Endothelial cell of umbilical vein (primary cell): ENCODE results near the gene TSSC4. TPM values are rescaled to one million over a fixed set of nuclear protein-coding genes. Genes with fewer than 3 reads are reported as not detected.
A peak's percentile ranks its signal among the peaks of the same experiment; 100 is the strongest.

ENCODE experiments used
- BruUV-seq: library from RNA; stranded (reverse); fragments of 400-500 nt; replicated peaks from 2 replicates; lab custom pipeline; 2021; lab: Mats Ljungman, UMichigan
- CTCF ChIA-PET: fragments of 300-600, 350-600 bp; sonication (Branson Sonifier 250); formaldehyde crosslinking; loops from one replicate; lab custom pipeline; 2021; ENCODE audit warnings: antibody characterized with exemption, inconsistent platforms; lab: Charles Lee
- POLR2A ChIA-PET: fragments of 300-600, 350-600 bp; sonication (Branson Sonifier 250); formaldehyde crosslinking; loops from one replicate; lab custom pipeline; 2021; ENCODE audit warnings: antibody characterized with exemption, inconsistent platforms; lab: Charles Lee
- DNase-seq: peaks from one replicate; pipeline ENCODE4 v3.0.0-alpha.2; 2011; ENCODE audit warnings: low read depth, low spot score
- FAIRE-seq: peaks from 2 replicates; lab custom pipeline; 2011; peaks lifted over from hg19 to GRCh38; lab: Jason Lieb, UNC
- H2AFZ ChIP-seq: 2 replicates; pipeline ENCODE4 v1.6.0; 2012; ENCODE audit warnings: low read depth, low read length, control low read depth, inconsistent platforms
- H3K27ac ChIP-seq: 2 replicates; pipeline ENCODE4 v1.5.1; 2011; ENCODE audit warnings: low read depth, mild to moderate bottlenecking, control low read depth, low read length, moderate library complexity; ENCODE audit not compliant: insufficient read depth
- H3K27me3 ChIP-seq, 2 experiments: 2 replicates each; pipeline versions ENCODE4 v1.6.0 to v1.6.1; 2011; ENCODE audit warnings: low read length in 2 of 2, mixed read lengths in 1 of 2; ENCODE audit not compliant: control insufficient read depth in 2 of 2, insufficient read depth in 2 of 2
- H3K36me3 ChIP-seq, 2 experiments: 2 replicates in 1 of 2; 3 replicates in 1 of 2; pipeline ENCODE4 v1.5.1; 2011; ENCODE audit warnings: low read length in 2 of 2, mild to moderate bottlenecking in 1 of 2, moderate library complexity in 1 of 2; ENCODE audit not compliant: control insufficient read depth in 2 of 2, insufficient read depth in 2 of 2; ENCODE audit errors: extremely low read depth in 1 of 2
- H3K4me1 ChIP-seq: 3 replicates; pipeline ENCODE4 v1.5.1; 2011; ENCODE audit warnings: mild to moderate bottlenecking, low read length; ENCODE audit not compliant: control insufficient read depth, insufficient read depth; ENCODE audit errors: extremely low read depth
- H3K4me2 ChIP-seq: 2 replicates; pipeline ENCODE4 v1.6.1; 2011; ENCODE audit warnings: low read length, control low read depth, mixed read lengths; ENCODE audit not compliant: insufficient read depth
- H3K4me3 ChIP-seq, 3 experiments: fragments of 200-600 bp in 1 of 3; sonication (generic), shearing (Covaris generic) in 1 of 3; replicated peaks in 1 of 3; 2 replicates each; pipeline ENCODE4 v1.5.1; 2011 to 2016; ENCODE audit warnings: control low read depth in 3 of 3, low read length in 3 of 3, mild to moderate bottlenecking in 2 of 3, inconsistent platforms in 1 of 3, low read depth in 1 of 3, moderate library complexity in 1 of 3; ENCODE audit not compliant: insufficient read depth in 1 of 3
- H3K79me2 ChIP-seq: 2 replicates; pipeline ENCODE4 v1.6.0; 2012; ENCODE audit warnings: low read length, inconsistent platforms; ENCODE audit not compliant: control insufficient read depth, insufficient read depth
- H3K9ac ChIP-seq: replicated peaks from 2 replicates; pipeline ENCODE3; 2011; ENCODE audit warnings: low read length, control low read depth; ENCODE audit not compliant: insufficient read depth; ENCODE audit errors: extremely low read depth
- H3K9me1 ChIP-seq: replicated peaks from 3 replicates; pipeline ENCODE4 v1.6.0; 2011; ENCODE audit warnings: mild to moderate bottlenecking, low read length; ENCODE audit not compliant: control insufficient read depth, insufficient read depth; ENCODE audit errors: extremely low read depth
- H3K9me3 ChIP-seq: replicated peaks from 2 replicates; pipeline ENCODE4 v1.5.1; 2012; ENCODE audit warnings: low read length, inconsistent platforms; ENCODE audit not compliant: control insufficient read depth, insufficient read depth
- H4K20me1 ChIP-seq: replicated peaks from 2 replicates; pipeline ENCODE3; 2011; ENCODE audit warnings: mild to moderate bottlenecking, low read length; ENCODE audit not compliant: control insufficient read depth, insufficient read depth; ENCODE audit errors: extremely low read depth
- CTCF ChIP-seq, 2 donors: IDR thresholded peaks; 1 replicate in 1 of 2; 2 replicates in 1 of 2; pipeline ENCODE4 v1.5.1; 2011; ENCODE audit warnings: low read length in 2 of 2, mild to moderate bottlenecking in 2 of 2, moderate library complexity in 2 of 2, control low read depth in 1 of 2, inconsistent platforms in 1 of 2, low read depth in 1 of 2; ENCODE audit not compliant: insufficient read depth in 1 of 2; ENCODE audit errors: extremely low read depth in 1 of 2
- EZH2 ChIP-seq: IDR thresholded peaks from 2 replicates; pipeline ENCODE4 v1.6.1; 2012; ENCODE audit warnings: borderline replicate concordance, low read depth, mild to moderate bottlenecking, moderate library complexity, low read length, inconsistent platforms; ENCODE audit not compliant: severe bottlenecking
- FOS ChIP-seq: IDR thresholded peaks from 2 replicates; pipeline ENCODE4 v1.6.1; 2011; ENCODE audit warnings: mild to moderate bottlenecking, low read length, moderate library complexity, borderline replicate concordance; ENCODE audit not compliant: insufficient read depth
- GATA2 ChIP-seq: IDR thresholded peaks from 2 replicates; pipeline ENCODE4 v1.7.0; 2011; ENCODE audit warnings: low read depth, mild to moderate bottlenecking, moderate library complexity, mixed read lengths, low read length; ENCODE audit not compliant: insufficient read length, insufficient read depth
- JUN ChIP-seq: IDR thresholded peaks from 2 replicates; pipeline ENCODE4 v1.6.1; 2011; ENCODE audit warnings: borderline replicate concordance, low read depth; ENCODE audit not compliant: insufficient read length, insufficient read depth
- MAX ChIP-seq: IDR thresholded peaks from 2 replicates; pipeline ENCODE4 v1.6.1; 2011; ENCODE audit not compliant: insufficient read depth, insufficient read length
- MYC ChIP-seq: IDR thresholded peaks from one replicate; pipeline ENCODE4 v1.6.1; 2011; ENCODE audit warnings: mild to moderate bottlenecking, low read depth, low read length
- POLR2A ChIP-seq: IDR thresholded peaks from 2 replicates; pipeline ENCODE4 v1.6.1; 2012; ENCODE audit warnings: low read depth, mild to moderate bottlenecking, control low read depth, low read length
- POLR2AphosphoS5 ChIP-seq: IDR thresholded peaks from 2 replicates; pipeline ENCODE4 v1.6.1; 2012; ENCODE audit warnings: low read depth, mild to moderate bottlenecking, control low read depth, low read length, moderate library complexity; ENCODE audit not compliant: insufficient read depth
- dilution Hi-C: fragments of 300-500 bp; cut with MboI; formaldehyde crosslinking; loops from one replicate; pipeline ENCODE4 v1.15.0; 2019; ENCODE audit warnings: low sequenced_read_pairs; ENCODE audit not compliant: extremely low pct_ligation_motif_present
- intact Hi-C: fragments of 100-400 bp; cut with micrococcal nuclease; formaldehyde crosslinking; loops from one replicate; pipeline ENCODE4 v1.10.0; 2022
- polyA plus RNA-seq, 4 experiments: library from polyadenylated mRNA; depleted of rRNA in 3 of 4; stranded (reverse) in 3 of 4; unstranded in 1 of 4; fragments of >200 nt; gene quantifications; 2 replicates each; pipeline versions ENCODE4 v1.2.1 to v1.2.3, GENCODE V29; 2011 to 2012; ENCODE audit warnings: missing spikeins in 1 of 4
- total RNA-seq: library from RNA; stranded (reverse); gene quantifications from 2 replicates; pipeline ENCODE4 v1.2.3, GENCODE V29; 2021

Gene TSSC4
- total and polyA plus RNA-seq, 2 donors (not counting 3 experiments of a cell fraction or from before 2014, with no cell fraction given), result 42.7 to 59.6 TPM

GRCh38 chr11:2400762-2401435 lies 349 bp downstream of the TSSC4 start:
- dilution Hi-C loops (no loop called here), intact Hi-C loops (loop anchor here (1.0 kb wide), 5 partner anchors 18 to 532 kb away; no protein-coding TSS in a partner anchor)
- no peaks in the 10 kb centered on the region for H3K9me3 ChIP-seq
- peaks cover 18% of the 10 kb centered on the region for H3K4me1 ChIP-seq
- peaks cover 7 to 29% of the 10 kb centered on the region in 2 experiments for H3K36me3 ChIP-seq
- H3K79me2 ChIP-seq, result peaks cover 17% of the 10 kb centered on the region
- H3K27me3 ChIP-seq, result no peaks in the 10 kb centered on the region
- DNase-seq (no peak), FAIRE-seq (no peak)
- ChIA-PET CTCF (interaction anchor here (0.6 to 5.0 kb wide), 11 partner anchors 12 to 639 kb away, joined by 3 to 42 read pairs (median 5); partner anchors contain the start of gene CD81), POLR2A (interaction anchor here (0.6 to 2.1 kb wide), 6 partner anchors 14 to 691 kb away, joined by 3 to 12 read pairs (median 5); partner anchors contain the start of gene CD81)
- no peaks in the 10 kb centered on the region for H3K9me1 ChIP-seq
- peak overlapping the region; percentile 93 for H3K27ac ChIP-seq
- peak overlapping the region; percentile 3 for H2AFZ ChIP-seq
- H3K9ac ChIP-seq, result peak overlapping the region; percentile 97
- no peaks in the 10 kb centered on the region for H4K20me1 ChIP-seq
- H3K4me2 ChIP-seq, result peak overlapping the region; percentile 82
- TF ChIP-seq POLR2AphosphoS5 (no peak), MYC (no peak), FOS (no peak), POLR2A (no peak), JUN (no peak), CTCF (IDR thresholded peaks at IDR 0.05; ENCODE audit: extremely low read depth in 1 of 2, insufficient read depth in 1 of 2, low read depth in 1 of 2, low read length in 2 of 2) (no peak), MAX (no peak), EZH2 (no peak), GATA2 (no peak)
- BruUV-seq, result TSS peak; percentile 59
- H3K4me3 ChIP-seq, result peak overlapping the region; percentile 56 to 86 (median 81)
